Naive B cell (primary cell): ENCODE data around the gene PLIN4. TPM values are rescaled to one million over a fixed set of nuclear protein-coding genes. Genes with fewer than 3 reads are reported as not detected.
A peak's percentile ranks its signal among the peaks of the same experiment; 100 is the strongest.

Experiments used
- ATAC-seq, 2 donors: fragments of 150-1000 bp; cut with Tn5 transposase; 2 replicates each; pipeline ENCODE4 v1.10.0; 2021; ENCODE audit warnings: low read depth in 2 of 2, mild to moderate bottlenecking in 2 of 2, moderate library complexity in 2 of 2
- DNase-seq: peaks from one replicate; pipeline ENCODE4 v3.0.0; 2022
- H3K27ac Mint-ChIP-seq, 6 donors: one replicate each; pipeline ENCODE4 v1.8.0; 2020 to 2022; ENCODE audit warnings: mild to moderate bottlenecking in 6 of 6, mixed read lengths in 6 of 6, moderate library complexity in 5 of 6, inconsistent platforms in 2 of 6
- H3K27me3 Mint-ChIP-seq, 3 donors: one replicate each; pipeline ENCODE4 v1.8.0; 2021 to 2022; ENCODE audit warnings: mixed read lengths in 3 of 3, mild to moderate bottlenecking in 1 of 3
- H3K36me3 Mint-ChIP-seq, 2 donors: one replicate each; pipeline ENCODE4 v1.8.0; 2020 to 2022; ENCODE audit warnings: mixed read lengths in 2 of 2, inconsistent platforms in 1 of 2, mild to moderate bottlenecking in 1 of 2
- H3K4me1 Mint-ChIP-seq, 3 donors: one replicate each; pipeline ENCODE4 v1.8.0; 2020 to 2022; ENCODE audit warnings: mixed read lengths in 3 of 3, inconsistent platforms in 1 of 3, mild to moderate bottlenecking in 1 of 3, moderate library complexity in 1 of 3
- H3K4me3 Mint-ChIP-seq, 8 donors: one replicate each; pipeline ENCODE4 v1.8.0; 2020 to 2022; ENCODE audit warnings: mild to moderate bottlenecking in 8 of 8, mixed read lengths in 8 of 8, moderate library complexity in 8 of 8, inconsistent platforms in 2 of 8
- H3K9me3 Mint-ChIP-seq, 7 donors: one replicate each; pipeline ENCODE4 v1.8.0; 2020 to 2022; ENCODE audit warnings: mixed read lengths in 7 of 7, mild to moderate bottlenecking in 5 of 7, inconsistent platforms in 2 of 7, moderate library complexity in 1 of 7
- polyA plus RNA-seq, 6 donors: library from polyadenylated mRNA; unstranded; fragments of 300-500 nt; fragmentation: Illumina TruSeq; gene quantifications; one replicate each; pipeline ENCODE4 v1.2.3, GENCODE V29; 2021; ENCODE audit warnings: low read depth in 6 of 6

PLIN4 gene
- polyA plus RNA-seq, 6 donors from 2014 or later: 0.04 to 0.21 (median 0.14) TPM; not detected in 2

- DNase-seq (no peak), ATAC-seq (peak; percentile 35 to 36)
- Mint-ChIP-seq H3K4me3 (peak within 1 kb of the TSS in 5 of 8 donors; percentile 3 to 64 (median 50)), H3K27me3 (peaks cover 7 to 27% (median 27%) of the 10 kb centered on the region in 3 donors), H3K36me3 (no peaks in the 10 kb centered on the region), H3K9me3 (peaks cover 0 to 6% (median 0%) of the 10 kb centered on the region in 7 donors), H3K27ac (peak within 1 kb of the TSS in 2 of 6 donors; percentile 38 to 61), H3K4me1 (peaks cover 11 to 15% (median 12%) of the 10 kb centered on the region in 3 donors)
Measured at GRCh38 chr19:4539693-4540581, 21.7 kb upstream of the PLIN4 start, which contains the start of gene LRG1. Gene LRG1 (minus strand): TSS chr19:4540036. CDS start chr19:4540013, 23 bp downstream.

- H3K36me3 Mint-ChIP-seq: no peaks in the 10 kb centered on the region
- H3K4me3 Mint-ChIP-seq: no peak overlapping the region
- ATAC-seq (no peak), DNase-seq (no peak)
- H3K4me1 Mint-ChIP-seq: peaks cover 11 to 15% (median 12%) of the 10 kb centered on the region in 3 donors
- H3K27ac Mint-ChIP-seq: no peak overlapping the region
- peaks cover 0 to 6% (median 0%) of the 10 kb centered on the region in 7 donors for H3K9me3 Mint-ChIP-seq
- H3K27me3 Mint-ChIP-seq: peaks cover 7 to 31% (median 27%) of the 10 kb centered on the region in 3 donors
Measured at GRCh38 chr19:4539169-4539692, 20.9 kb upstream of the PLIN4 start.

- Mint-ChIP-seq H3K36me3 (no peaks in the 10 kb centered on the region), H3K9me3 (peaks cover 0 to 6% (median 0%) of the 10 kb centered on the region in 7 donors), H3K4me1 (peaks cover 11 to 15% (median 12%) of the 10 kb centered on the region in 3 donors), H3K27ac (no peak overlapping the region), H3K27me3 (peaks cover 9 to 37% (median 27%) of the 10 kb centered on the region in 3 donors), H3K4me3 (no peak overlapping the region)
- DNase-seq (no peak), ATAC-seq (no peak)
Measured at GRCh38 chr19:4538601-4538954, 20.3 kb upstream of the PLIN4 start.

GRCh38 chr19:4537953-4538600, 19.8 kb upstream of the PLIN4 start:
- DNase-seq: no peak
- no peak for ATAC-seq
- H3K27ac Mint-ChIP-seq: no peak overlapping the region
- H3K36me3 Mint-ChIP-seq: no peaks in the 10 kb centered on the region
- peaks cover 11 to 15% (median 12%) of the 10 kb centered on the region in 3 donors for H3K4me1 Mint-ChIP-seq
- H3K4me3 Mint-ChIP-seq: no peak overlapping the region
- peaks cover 0 to 6% (median 0%) of the 10 kb centered on the region in 7 donors for H3K9me3 Mint-ChIP-seq
- H3K27me3 Mint-ChIP-seq: peaks cover 12 to 42% (median 27%) of the 10 kb centered on the region in 3 donors

- H3K4me3 Mint-ChIP-seq: no peak overlapping the region
- H3K9me3 Mint-ChIP-seq: peaks cover 0 to 6% (median 0%) of the 10 kb centered on the region in 7 donors
- ATAC-seq: no peak
- DNase-seq: no peak
- peaks cover 12 to 44% (median 27%) of the 10 kb centered on the region in 3 donors for H3K27me3 Mint-ChIP-seq
- no peaks in the 10 kb centered on the region for H3K36me3 Mint-ChIP-seq
- no peak overlapping the region for H3K27ac Mint-ChIP-seq
- H3K4me1 Mint-ChIP-seq: peaks cover 11 to 15% (median 12%) of the 10 kb centered on the region in 3 donors
Measured at GRCh38 chr19:4536798-4537197, 18.5 kb upstream of the PLIN4 start.

- ATAC-seq: peak; percentile 68 to 76
- H3K4me3 Mint-ChIP-seq: peak within 1 kb of the TSS in 4 of 8 donors; percentile 9 to 65 (median 30)
Measured at GRCh38 chr19:4534836-4535658, 16.8 kb upstream of the PLIN4 start, which contains the start of gene PLIN5. Gene PLIN5 (minus strand): TSS chr19:4535224. CDS start chr19:4534074, 1,150 bp downstream.

GRCh38 chr19:4533835-4534424, 15.6 kb upstream of the PLIN4 start:
- Mint-ChIP-seq H3K4me1 (peaks cover 6 to 10% (median 8%) of the 10 kb centered on the region in 3 donors), H3K4me3 (no peak overlapping the region), H3K27me3 (peaks cover 10 to 41% (median 11%) of the 10 kb centered on the region in 3 donors), H3K27ac (peak overlapping the region in 1 of 6 donors; percentile 19), H3K36me3 (no peaks in the 10 kb centered on the region), H3K9me3 (peaks cover 0 to 2% (median 0%) of the 10 kb centered on the region in 7 donors)
- ATAC-seq (no peak), DNase-seq (no peak)

More at GRCh38 chr19:4534836-4535658, 16.8 kb upstream of the PLIN4 start, which contains the start of gene PLIN5:
- Mint-ChIP-seq H3K9me3 (peaks cover 0 to 4% (median 0%) of the 10 kb centered on the region in 7 donors), H3K27ac (peak within 1 kb of the TSS in 3 of 6 donors; percentile 51 to 58 (median 56)), H3K27me3 (peaks cover 12 to 48% (median 22%) of the 10 kb centered on the region in 3 donors), H3K36me3 (no peaks in the 10 kb centered on the region), H3K4me1 (peaks cover 9 to 13% (median 13%) of the 10 kb centered on the region in 3 donors)
- DNase-seq: peak; percentile 39

GRCh38 chr19:4533334-4533733, 15.0 kb upstream of the PLIN4 start:
- ATAC-seq (no peak), DNase-seq (no peak)
- H3K27me3 Mint-ChIP-seq: peaks cover 8 to 36% (median 9%) of the 10 kb centered on the region in 3 donors
- peaks cover 6 to 10% (median 8%) of the 10 kb centered on the region in 3 donors for H3K4me1 Mint-ChIP-seq
- no peak overlapping the region for H3K4me3 Mint-ChIP-seq
- H3K27ac Mint-ChIP-seq: peak overlapping the region in 1 of 6 donors; percentile 19
- no peaks in the 10 kb centered on the region for H3K36me3 Mint-ChIP-seq
- H3K9me3 Mint-ChIP-seq: peaks cover 0 to 2% (median 0%) of the 10 kb centered on the region in 7 donors

- H3K27ac Mint-ChIP-seq: peak overlapping the region in 1 of 6 donors; percentile 33
- H3K4me3 Mint-ChIP-seq: no peak overlapping the region
- peaks cover 6 to 10% (median 8%) of the 10 kb centered on the region in 3 donors for H3K4me1 Mint-ChIP-seq
- ATAC-seq (no peak), DNase-seq (no peak)
- H3K36me3 Mint-ChIP-seq: no peaks in the 10 kb centered on the region
- H3K27me3 Mint-ChIP-seq: peaks cover 8 to 29% (median 9%) of the 10 kb centered on the region in 3 donors
- peaks cover 0 to 2% (median 0%) of the 10 kb centered on the region in 7 donors for H3K9me3 Mint-ChIP-seq
Measured at GRCh38 chr19:4531562-4532165, 13.4 kb upstream of the PLIN4 start.

- Mint-ChIP-seq H3K27ac (no peak overlapping the region), H3K4me1 (peaks cover 0 to 3% (median 0%) of the 10 kb centered on the region in 3 donors), H3K36me3 (no peaks in the 10 kb centered on the region), H3K27me3 (peaks cover 0 to 21% (median 5%) of the 10 kb centered on the region in 3 donors), H3K4me3 (peak overlapping the region in 1 of 8 donors; percentile 66), H3K9me3 (no peaks in the 10 kb centered on the region)
- ATAC-seq (no peak), DNase-seq (no peak)
Measured at GRCh38 chr19:4529924-4530522, 11.7 kb upstream of the PLIN4 start.

- H3K36me3 Mint-ChIP-seq: no peaks in the 10 kb centered on the region
- DNase-seq (no peak), ATAC-seq (no peak)
- no peak overlapping the region for H3K27ac Mint-ChIP-seq
- no peaks in the 10 kb centered on the region for H3K9me3 Mint-ChIP-seq
- peaks cover 0 to 3% (median 0%) of the 10 kb centered on the region in 3 donors for H3K4me1 Mint-ChIP-seq
- H3K4me3 Mint-ChIP-seq: no peak overlapping the region
- H3K27me3 Mint-ChIP-seq: peaks cover 0 to 14% (median 5%) of the 10 kb centered on the region in 3 donors
Measured at GRCh38 chr19:4528843-4529242, 10.6 kb upstream of the PLIN4 start.
